Measurements from ENCODE around the gene MAD2L1. TPM values are rescaled to one million over a fixed set of nuclear protein-coding genes. Genes with fewer than 3 reads are reported as not detected.

The MAD2L1 gene
- total and polyA plus RNA-seq, 2 of the 13 experiments (the other 11 are each of a cell fraction or from before 2014, with no cell fraction given) = 40.6 to 109 TPM

DNA sequence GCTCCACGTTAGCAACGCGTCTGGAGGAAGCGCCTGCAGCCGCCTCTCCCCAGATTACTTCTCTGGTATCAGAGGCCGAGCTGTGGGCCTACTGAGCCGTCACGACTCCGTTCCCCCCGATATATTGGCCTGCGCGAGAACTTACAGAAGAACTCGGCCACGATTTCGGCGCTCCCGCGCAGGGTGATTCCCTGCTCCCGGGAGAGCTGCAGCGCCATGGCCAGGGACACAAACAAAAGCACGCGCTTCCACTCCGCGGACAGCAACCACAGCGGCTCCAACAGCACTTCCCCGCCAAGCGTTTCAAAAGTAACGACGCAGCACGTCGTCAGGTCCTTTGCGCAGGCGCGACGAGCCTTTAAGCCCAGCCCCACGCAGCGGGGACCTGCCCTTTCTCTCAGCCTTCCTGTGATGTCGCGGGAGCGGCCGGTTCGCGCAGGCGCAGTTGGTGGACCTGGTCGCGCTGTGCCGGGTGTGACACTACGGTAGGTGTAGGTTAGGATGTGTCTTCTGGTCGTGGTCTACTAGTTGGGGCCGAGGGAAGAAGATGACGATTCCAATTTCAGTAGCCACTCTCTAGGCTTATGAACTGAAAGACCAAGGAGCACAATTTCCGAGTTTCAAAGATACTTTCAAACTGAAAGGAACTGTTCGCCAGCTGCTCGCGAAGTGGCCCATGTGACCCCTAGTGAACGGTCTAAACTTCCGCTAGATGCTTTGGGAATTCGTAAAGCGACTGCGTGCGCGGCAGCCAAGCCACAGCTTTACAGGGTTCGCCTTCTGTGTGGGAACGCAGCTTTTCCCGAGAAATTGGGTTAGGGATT lies at the start of gene MAD2L1 (continued):
- TF ChIP-seq, protein P1, sequence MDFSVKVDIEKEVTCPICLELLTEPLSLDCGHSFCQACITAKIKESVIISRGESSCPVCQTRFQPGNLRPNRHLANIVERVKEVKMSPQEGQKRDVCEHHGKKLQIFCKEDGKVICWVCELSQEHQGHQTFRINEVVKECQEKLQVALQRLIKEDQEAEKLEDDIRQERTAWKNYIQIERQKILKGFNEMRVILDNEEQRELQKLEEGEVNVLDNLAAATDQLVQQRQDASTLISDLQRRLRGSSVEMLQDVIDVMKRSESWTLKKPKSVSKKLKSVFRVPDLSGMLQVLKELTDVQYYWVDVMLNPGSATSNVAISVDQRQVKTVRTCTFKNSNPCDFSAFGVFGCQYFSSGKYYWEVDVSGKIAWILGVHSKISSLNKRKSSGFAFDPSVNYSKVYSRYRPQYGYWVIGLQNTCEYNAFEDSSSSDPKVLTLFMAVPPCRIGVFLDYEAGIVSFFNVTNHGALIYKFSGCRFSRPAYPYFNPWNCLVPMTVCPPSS (IDR thresholded peaks at IDR 0.05) = no peak
- TF ChIP-seq THAP11 (CRISPR knock-in tag; IDR thresholded peaks at IDR 0.05) (peak; percentile 59), HNRNPL (IDR thresholded peaks at IDR 0.05; ENCODE audit: low read depth, low read length) (0 out of 2 replicates have a peak, but pooled peaks have one; percentile 42), MLLT10 (CRISPR knock-in tag; IDR thresholded peaks at IDR 0.05) (no peak), ATF7 (IDR thresholded peaks at IDR 0.05) (no peak), ATF7 (CRISPR knock-in tag; IDR thresholded peaks at IDR 0.05) (no peak), ZNF501 (CRISPR knock-in tag; IDR thresholded peaks at IDR 0.05) (peak; percentile 86; the same call in 1 of the 2 replicates), ZNF768 (CRISPR knock-in tag; IDR thresholded peaks at IDR 0.05) (peak; percentile 42; the same call in 1 of the 2 replicates), DMAP1 (CRISPR knock-in tag; IDR thresholded peaks at IDR 0.05) (peak; percentile 91), NFYB (CRISPR knock-in tag; IDR thresholded peaks at IDR 0.05) (peak; percentile 4; the same call in 1 of the 2 replicates), ARNT (IDR thresholded peaks at IDR 0.05) (no peak), MAFF (IDR thresholded peaks at IDR 0.05; ENCODE audit: low read depth, low read length) (no peak; the same call in 1 of the 2 replicates), SUZ12 (IDR thresholded peaks at IDR 0.05; ENCODE audit: low read depth, low read length) (no peak), ZNF678 (CRISPR knock-in tag; IDR thresholded peaks at IDR 0.05) (no peak), ZNF431 (CRISPR knock-in tag; IDR thresholded peaks at IDR 0.05; ENCODE audit: borderline replicate concordance, low read depth) (no peak)
- TF ChIP-seq, protein P2, sequence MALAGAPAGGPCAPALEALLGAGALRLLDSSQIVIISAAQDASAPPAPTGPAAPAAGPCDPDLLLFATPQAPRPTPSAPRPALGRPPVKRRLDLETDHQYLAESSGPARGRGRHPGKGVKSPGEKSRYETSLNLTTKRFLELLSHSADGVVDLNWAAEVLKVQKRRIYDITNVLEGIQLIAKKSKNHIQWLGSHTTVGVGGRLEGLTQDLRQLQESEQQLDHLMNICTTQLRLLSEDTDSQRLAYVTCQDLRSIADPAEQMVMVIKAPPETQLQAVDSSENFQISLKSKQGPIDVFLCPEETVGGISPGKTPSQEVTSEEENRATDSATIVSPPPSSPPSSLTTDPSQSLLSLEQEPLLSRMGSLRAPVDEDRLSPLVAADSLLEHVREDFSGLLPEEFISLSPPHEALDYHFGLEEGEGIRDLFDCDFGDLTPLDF (CRISPR knock-in tag; IDR thresholded peaks at IDR 0.05) = peak; percentile 94; the same call in 1 of the 2 replicates
- TF ChIP-seq, protein P3, sequence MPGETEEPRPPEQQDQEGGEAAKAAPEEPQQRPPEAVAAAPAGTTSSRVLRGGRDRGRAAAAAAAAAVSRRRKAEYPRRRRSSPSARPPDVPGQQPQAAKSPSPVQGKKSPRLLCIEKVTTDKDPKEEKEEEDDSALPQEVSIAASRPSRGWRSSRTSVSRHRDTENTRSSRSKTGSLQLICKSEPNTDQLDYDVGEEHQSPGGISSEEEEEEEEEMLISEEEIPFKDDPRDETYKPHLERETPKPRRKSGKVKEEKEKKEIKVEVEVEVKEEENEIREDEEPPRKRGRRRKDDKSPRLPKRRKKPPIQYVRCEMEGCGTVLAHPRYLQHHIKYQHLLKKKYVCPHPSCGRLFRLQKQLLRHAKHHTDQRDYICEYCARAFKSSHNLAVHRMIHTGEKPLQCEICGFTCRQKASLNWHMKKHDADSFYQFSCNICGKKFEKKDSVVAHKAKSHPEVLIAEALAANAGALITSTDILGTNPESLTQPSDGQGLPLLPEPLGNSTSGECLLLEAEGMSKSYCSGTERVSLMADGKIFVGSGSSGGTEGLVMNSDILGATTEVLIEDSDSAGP (CRISPR knock-in tag; IDR thresholded peaks at IDR 0.05; ENCODE audit: borderline replicate concordance) = peak; percentile 87
- TF ChIP-seq, protein P4, sequence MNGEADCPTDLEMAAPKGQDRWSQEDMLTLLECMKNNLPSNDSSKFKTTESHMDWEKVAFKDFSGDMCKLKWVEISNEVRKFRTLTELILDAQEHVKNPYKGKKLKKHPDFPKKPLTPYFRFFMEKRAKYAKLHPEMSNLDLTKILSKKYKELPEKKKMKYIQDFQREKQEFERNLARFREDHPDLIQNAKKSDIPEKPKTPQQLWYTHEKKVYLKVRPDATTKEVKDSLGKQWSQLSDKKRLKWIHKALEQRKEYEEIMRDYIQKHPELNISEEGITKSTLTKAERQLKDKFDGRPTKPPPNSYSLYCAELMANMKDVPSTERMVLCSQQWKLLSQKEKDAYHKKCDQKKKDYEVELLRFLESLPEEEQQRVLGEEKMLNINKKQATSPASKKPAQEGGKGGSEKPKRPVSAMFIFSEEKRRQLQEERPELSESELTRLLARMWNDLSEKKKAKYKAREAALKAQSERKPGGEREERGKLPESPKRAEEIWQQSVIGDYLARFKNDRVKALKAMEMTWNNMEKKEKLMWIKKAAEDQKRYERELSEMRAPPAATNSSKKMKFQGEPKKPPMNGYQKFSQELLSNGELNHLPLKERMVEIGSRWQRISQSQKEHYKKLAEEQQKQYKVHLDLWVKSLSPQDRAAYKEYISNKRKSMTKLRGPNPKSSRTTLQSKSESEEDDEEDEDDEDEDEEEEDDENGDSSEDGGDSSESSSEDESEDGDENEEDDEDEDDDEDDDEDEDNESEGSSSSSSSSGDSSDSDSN (CRISPR knock-in tag; IDR thresholded peaks at IDR 0.05) = peak; percentile 73
- TF ChIP-seq, protein P5, sequence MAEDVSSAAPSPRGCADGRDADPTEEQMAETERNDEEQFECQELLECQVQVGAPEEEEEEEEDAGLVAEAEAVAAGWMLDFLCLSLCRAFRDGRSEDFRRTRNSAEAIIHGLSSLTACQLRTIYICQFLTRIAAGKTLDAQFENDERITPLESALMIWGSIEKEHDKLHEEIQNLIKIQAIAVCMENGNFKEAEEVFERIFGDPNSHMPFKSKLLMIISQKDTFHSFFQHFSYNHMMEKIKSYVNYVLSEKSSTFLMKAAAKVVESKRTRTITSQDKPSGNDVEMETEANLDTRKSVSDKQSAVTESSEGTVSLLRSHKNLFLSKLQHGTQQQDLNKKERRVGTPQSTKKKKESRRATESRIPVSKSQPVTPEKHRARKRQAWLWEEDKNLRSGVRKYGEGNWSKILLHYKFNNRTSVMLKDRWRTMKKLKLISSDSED (CRISPR knock-in tag; IDR thresholded peaks at IDR 0.05) = no peak
- TF ChIP-seq, protein P6, sequence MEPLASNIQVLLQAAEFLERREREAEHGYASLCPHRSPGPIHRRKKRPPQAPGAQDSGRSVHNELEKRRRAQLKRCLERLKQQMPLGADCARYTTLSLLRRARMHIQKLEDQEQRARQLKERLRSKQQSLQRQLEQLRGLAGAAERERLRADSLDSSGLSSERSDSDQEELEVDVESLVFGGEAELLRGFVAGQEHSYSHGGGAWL (CRISPR knock-in tag; IDR thresholded peaks at IDR 0.05) = peak; percentile 23; the same call in 1 of the 2 replicates
